ES-I3 (cell line): ENCODE measurements around the gene NTSR2.
A peak's percentile ranks its signal among the peaks of the same experiment; 100 is the strongest.

Source experiments
- H3K36me3 ChIP-seq: 2 replicates; pipeline ENCODE4 v1.6.1; 2013; ENCODE audit warnings: mild to moderate bottlenecking, low read length, control low read depth, moderate library complexity; ENCODE audit not compliant: insufficient read depth
- H3K4me1 ChIP-seq: 2 replicates; pipeline ENCODE4 v1.6.1; 2013; ENCODE audit warnings: mild to moderate bottlenecking, control low read depth, low read length; ENCODE audit not compliant: insufficient read depth
- H3K9ac ChIP-seq: 2 replicates; pipeline ENCODE4 v1.6.1; 2013; ENCODE audit warnings: low read depth, mild to moderate bottlenecking, low read length, moderate library complexity
- H3K9me3 ChIP-seq: 2 replicates; pipeline ENCODE4 v1.6.1; 2013; ENCODE audit warnings: mild to moderate bottlenecking, low read length, moderate library complexity; ENCODE audit not compliant: control insufficient read depth, insufficient read depth

The NTSR2 gene

GRCh38 chr2:11691076-11691660 lies 21.2 kb upstream of the NTSR2 start:
- H3K36me3 ChIP-seq = no peaks in the 10 kb centered on the region
- no peaks in the 10 kb centered on the region for H3K9me3 ChIP-seq
- H3K4me1 ChIP-seq = peaks cover 10% of the 10 kb centered on the region
- no peak overlapping the region for H3K9ac ChIP-seq

- Histone ChIP-seq H3K9me3 (no peaks in the 10 kb centered on the region), H3K36me3 (no peaks in the 10 kb centered on the region), H3K9ac (peak overlapping the region; percentile 46; the same call in 1 of the 2 replicates), H3K4me1 (peaks cover 12% of the 10 kb centered on the region)
Measured at GRCh38 chr2:11688222-11689069, 18.5 kb upstream of the NTSR2 start.

- Histone ChIP-seq H3K9ac (no peak overlapping the region), H3K9me3 (no peaks in the 10 kb centered on the region), H3K36me3 (no peaks in the 10 kb centered on the region), H3K4me1 (peaks cover 12% of the 10 kb centered on the region)
Measured at GRCh38 chr2:11687736-11688135, 17.7 kb upstream of the NTSR2 start.

GRCh38 chr2:11685906-11686470 lies 16.0 kb upstream of the NTSR2 start:
- H3K9ac ChIP-seq = no peak overlapping the region
- no peaks in the 10 kb centered on the region for H3K9me3 ChIP-seq
- H3K4me1 ChIP-seq = peaks cover 16% of the 10 kb centered on the region
- H3K36me3 ChIP-seq = no peaks in the 10 kb centered on the region

- H3K9me3 ChIP-seq = no peaks in the 10 kb centered on the region
- no peak overlapping the region for H3K9ac ChIP-seq
- no peaks in the 10 kb centered on the region for H3K36me3 ChIP-seq
- H3K4me1 ChIP-seq = peaks cover 16% of the 10 kb centered on the region
Measured at GRCh38 chr2:11684894-11685460, 15.0 kb upstream of the NTSR2 start.

- Histone ChIP-seq H3K9me3 (no peaks in the 10 kb centered on the region), H3K9ac (no peak overlapping the region), H3K4me1 (peaks cover 16% of the 10 kb centered on the region), H3K36me3 (no peaks in the 10 kb centered on the region)
Measured at GRCh38 chr2:11683966-11684365, 14.0 kb upstream of the NTSR2 start.

GRCh38 chr2:11683476-11683875 lies 13.5 kb upstream of the NTSR2 start:
- H3K36me3 ChIP-seq = no peaks in the 10 kb centered on the region
- H3K9ac ChIP-seq = no peak overlapping the region
- H3K4me1 ChIP-seq = peaks cover 13% of the 10 kb centered on the region; the same call in 1 of the 2 replicates
- H3K9me3 ChIP-seq = no peaks in the 10 kb centered on the region

GRCh38 chr2:11682590-11682915 lies 12.6 kb upstream of the NTSR2 start:
- Histone ChIP-seq H3K4me1 (peaks cover 6% of the 10 kb centered on the region; the same call in 1 of the 2 replicates), H3K9me3 (no peaks in the 10 kb centered on the region), H3K36me3 (no peaks in the 10 kb centered on the region), H3K9ac (no peak overlapping the region)

GRCh38 chr2:11681722-11682589 lies 12.0 kb upstream of the NTSR2 start:
- H3K9me3 ChIP-seq = no peaks in the 10 kb centered on the region
- H3K36me3 ChIP-seq = no peaks in the 10 kb centered on the region
- peaks cover 9% of the 10 kb centered on the region; the same call in 1 of the 2 replicates for H3K4me1 ChIP-seq
- H3K9ac ChIP-seq = peak overlapping the region; percentile 32; the same call in 1 of the 2 replicates

GRCh38 chr2:11680901-11681721 lies 11.1 kb upstream of the NTSR2 start:
- peaks cover 9% of the 10 kb centered on the region; the same call in 1 of the 2 replicates for H3K4me1 ChIP-seq
- no peaks in the 10 kb centered on the region for H3K9me3 ChIP-seq
- H3K36me3 ChIP-seq = no peaks in the 10 kb centered on the region
- H3K9ac ChIP-seq = peak overlapping the region; percentile 32; the same call in 1 of the 2 replicates

GRCh38 chr2:11680182-11680900 lies 10.3 kb upstream of the NTSR2 start:
- Histone ChIP-seq H3K9me3 (no peaks in the 10 kb centered on the region), H3K9ac (no peak overlapping the region), H3K36me3 (no peaks in the 10 kb centered on the region), H3K4me1 (peaks cover 9% of the 10 kb centered on the region; the same call in 1 of the 2 replicates)

- Histone ChIP-seq H3K4me1 (peaks cover 9% of the 10 kb centered on the region; the same call in 1 of the 2 replicates), H3K9me3 (no peaks in the 10 kb centered on the region), H3K36me3 (no peaks in the 10 kb centered on the region), H3K9ac (no peak overlapping the region)
Measured at GRCh38 chr2:11679486-11680181, 9.6 kb upstream of the NTSR2 start.
